Testis (tissue), 2 donors: ENCODE measurements around the gene KCNN4.

Experiments
- CTCF ChIP-seq, 3 experiments: fragments of 450-650 bp in 2 of 3; fragments of 200-600 bp in 1 of 3; sonication (generic) in 1 of 3; IDR thresholded peaks; one replicate each; pipeline ENCODE4 v1.5.1; 2016 to 2019; ENCODE audit warnings: antibody characterized with exemption in 3 of 3, mild to moderate bottlenecking in 2 of 3, moderate library complexity in 1 of 3
- POLR2A ChIP-seq: fragments of 450-650 bp; IDR thresholded peaks from one replicate; pipeline ENCODE4 v1.6.1; 2017; ENCODE audit warnings: antibody characterized with exemption, mild to moderate bottlenecking, moderate library complexity

DNA sequence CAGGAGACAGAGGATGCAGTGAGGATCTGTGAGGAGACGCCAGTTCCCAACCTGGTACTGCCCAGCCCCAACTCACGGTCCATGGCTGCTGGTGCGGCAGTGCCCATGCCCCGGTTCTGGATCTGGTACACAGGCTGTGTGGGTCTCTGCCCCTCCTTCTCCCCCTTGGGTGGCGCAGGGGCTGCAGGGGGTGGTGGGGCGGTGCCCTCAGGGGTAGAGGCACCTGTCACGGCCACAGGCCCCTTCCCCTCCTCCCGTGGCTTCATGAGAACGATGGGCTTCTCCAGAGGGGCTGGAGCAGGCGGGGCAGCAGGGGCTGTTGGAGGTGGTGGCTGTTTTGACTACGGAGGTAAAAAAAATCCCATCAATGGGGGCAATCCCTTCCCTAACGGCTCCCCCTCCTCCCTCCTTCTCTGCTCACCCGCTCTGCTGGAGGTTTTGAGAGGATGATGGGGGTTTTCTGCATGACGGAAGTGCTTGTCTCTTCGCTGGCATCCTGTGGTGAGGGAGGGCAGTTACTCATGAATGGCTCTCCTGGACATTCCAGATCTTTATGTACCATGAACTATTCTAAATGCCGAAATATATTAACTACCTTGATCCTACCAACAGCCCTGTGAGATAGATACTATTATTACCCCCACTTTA lies 33.1 kb downstream of the KCNN4 start:
- TF ChIP-seq CTCF (IDR thresholded peaks at IDR 0.05), result no peak
- no peak for TF ChIP-seq POLR2A
